ENCODE data around the gene FGA.

FGA gene

DNA sequence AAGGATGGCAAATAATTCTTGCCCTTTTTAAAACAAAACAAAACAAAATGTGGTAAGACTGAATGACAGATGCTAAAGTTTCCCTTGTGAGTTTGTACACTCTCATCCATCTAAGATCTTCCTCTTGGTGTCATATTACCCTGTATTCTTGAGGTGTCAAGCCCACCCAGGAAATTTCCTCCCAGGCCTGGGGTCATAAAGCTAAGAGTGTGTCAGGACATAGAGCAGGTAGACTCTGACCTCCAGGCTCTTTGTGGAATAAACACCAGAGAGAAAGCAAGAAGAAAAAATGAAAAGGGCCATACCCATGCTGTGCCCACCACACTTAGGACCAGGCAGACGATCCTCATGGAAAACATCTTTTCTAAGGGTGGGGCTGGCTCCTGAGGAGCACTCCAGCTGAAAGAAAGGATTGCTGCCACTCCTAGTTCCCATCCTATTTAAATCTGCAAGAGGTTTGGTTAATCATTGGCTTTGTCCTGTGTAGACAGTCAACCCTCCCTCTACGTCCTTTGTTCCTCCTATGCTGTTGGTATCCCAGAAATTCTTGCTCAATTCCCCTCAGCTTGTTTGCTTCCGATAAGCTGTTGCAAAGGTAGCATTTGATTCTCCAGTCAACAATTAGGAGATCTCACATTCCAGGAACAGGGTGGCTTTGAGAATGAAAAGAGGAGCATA is at the start of gene FGA:
FGA (minus strand) TSS at position 414 of the 678 bp plus-strand sequence; CDS start at position 359, 55 bp downstream.
- FAIRE-seq, result no peak
- no peak for TF ChIP-seq CTCF (IDR thresholded peaks at IDR 0.05; ENCODE audit: insufficient read depth, missing control alignments)
- no peak for DNase-seq (ENCODE audit: insufficient read length, low spot score)

GRCh38 chr4:154634058-154634457 is 43.5 kb upstream of the FGA start:
- no peak for FAIRE-seq
- no peak for DNase-seq (ENCODE audit: insufficient read length, low spot score)
- no peak for TF ChIP-seq CTCF (IDR thresholded peaks at IDR 0.05; ENCODE audit: insufficient read depth, missing control alignments)

- FAIRE-seq, result no peak
- TF ChIP-seq CTCF (IDR thresholded peaks at IDR 0.05; ENCODE audit: insufficient read depth, missing control alignments), result no peak
- DNase-seq (ENCODE audit: insufficient read length, low spot score), result no peak
Observed at GRCh38 chr4:154631828-154632227, 41.3 kb upstream of the FGA start.

- no peak for TF ChIP-seq CTCF (IDR thresholded peaks at IDR 0.05; ENCODE audit: insufficient read depth, missing control alignments)
- no peak for DNase-seq (ENCODE audit: insufficient read length, low spot score)
- no peak for FAIRE-seq
Observed at GRCh38 chr4:154630324-154630723, 39.8 kb upstream of the FGA start.

GRCh38 chr4:154626793-154627484 is 36.4 kb upstream of the FGA start:
- TF ChIP-seq CTCF (IDR thresholded peaks at IDR 0.05; ENCODE audit: insufficient read depth, missing control alignments), result peak; percentile 41
- FAIRE-seq (no peak), DNase-seq (ENCODE audit: insufficient read length, low spot score) (no peak)

GRCh38 chr4:154625971-154626370 is 35.4 kb upstream of the FGA start:
- no peak for TF ChIP-seq CTCF (IDR thresholded peaks at IDR 0.05; ENCODE audit: insufficient read depth, missing control alignments)
- no peak for FAIRE-seq
- DNase-seq (ENCODE audit: insufficient read length, low spot score), result no peak

- FAIRE-seq (no peak), DNase-seq (ENCODE audit: insufficient read length, low spot score) (no peak)
- no peak for TF ChIP-seq CTCF (IDR thresholded peaks at IDR 0.05; ENCODE audit: insufficient read depth, missing control alignments)
Observed at GRCh38 chr4:154623995-154624394, 33.5 kb upstream of the FGA start.
